Fibroblast of pulmonary artery (primary cell): ENCODE data around the gene ABCD1.

ENCODE experiments used
- DNase-seq: peaks from one replicate; pipeline ENCODE4 v3.0.0-alpha.2; 2010; ENCODE audit warnings: low read depth
- H3K4me3 ChIP-seq: replicated peaks from 2 replicates; pipeline ENCODE4 v1.5.1; 2011; ENCODE audit warnings: low read depth, mild to moderate bottlenecking, control low read depth, low read length, moderate library complexity
- TF ChIP-seq, protein P1 (sequence below): IDR thresholded peaks from 2 replicates; pipeline ENCODE4 v1.5.1; 2011; ENCODE audit warnings: mild to moderate bottlenecking, control low read depth, low read length, inconsistent platforms; ENCODE audit errors: missing control alignments

The ABCD1 gene

DNA sequence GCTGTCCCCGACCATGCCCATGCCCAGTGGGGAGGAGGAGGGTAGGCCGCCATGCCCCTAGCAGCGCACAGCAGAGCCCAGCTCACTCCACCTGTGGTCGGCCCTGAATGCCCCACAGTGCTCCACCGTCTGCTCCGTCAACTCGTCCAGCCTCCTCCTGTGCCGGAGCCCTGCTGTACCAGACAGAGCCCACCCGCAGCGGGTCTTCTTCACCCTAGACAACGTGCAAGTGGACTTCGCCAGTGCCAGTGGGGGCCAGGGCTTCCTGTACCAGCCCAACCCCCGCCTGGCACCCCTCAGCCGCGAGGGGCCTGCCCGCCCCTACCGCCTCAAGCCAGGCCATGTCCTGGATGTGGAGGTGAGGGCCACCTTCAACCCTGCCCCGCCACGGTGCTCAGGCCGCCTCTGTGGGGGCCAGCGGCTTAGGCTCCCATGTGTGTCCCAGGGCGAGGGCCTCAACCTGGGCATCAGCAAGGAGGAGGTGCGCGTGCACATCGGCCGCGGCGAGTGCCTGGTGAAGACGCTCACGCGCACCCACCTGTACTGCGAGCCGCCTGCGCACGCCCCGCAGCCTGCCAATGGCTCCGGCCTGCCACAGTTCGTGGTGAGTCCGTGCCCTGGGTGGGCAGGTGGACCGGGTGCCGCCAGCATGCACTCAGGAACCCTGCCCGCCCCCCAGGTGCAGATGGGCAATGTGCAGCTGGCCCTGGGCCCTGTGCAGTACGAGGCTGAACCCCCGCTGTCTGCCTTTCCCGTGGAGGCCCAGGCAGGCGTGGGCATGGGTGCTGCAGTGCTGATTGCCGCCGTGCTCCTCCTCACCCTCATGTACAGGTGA is 49.3 kb downstream of the ABCD1 start:
- DNase-seq: no peak
- TF ChIP-seq, protein P1, sequence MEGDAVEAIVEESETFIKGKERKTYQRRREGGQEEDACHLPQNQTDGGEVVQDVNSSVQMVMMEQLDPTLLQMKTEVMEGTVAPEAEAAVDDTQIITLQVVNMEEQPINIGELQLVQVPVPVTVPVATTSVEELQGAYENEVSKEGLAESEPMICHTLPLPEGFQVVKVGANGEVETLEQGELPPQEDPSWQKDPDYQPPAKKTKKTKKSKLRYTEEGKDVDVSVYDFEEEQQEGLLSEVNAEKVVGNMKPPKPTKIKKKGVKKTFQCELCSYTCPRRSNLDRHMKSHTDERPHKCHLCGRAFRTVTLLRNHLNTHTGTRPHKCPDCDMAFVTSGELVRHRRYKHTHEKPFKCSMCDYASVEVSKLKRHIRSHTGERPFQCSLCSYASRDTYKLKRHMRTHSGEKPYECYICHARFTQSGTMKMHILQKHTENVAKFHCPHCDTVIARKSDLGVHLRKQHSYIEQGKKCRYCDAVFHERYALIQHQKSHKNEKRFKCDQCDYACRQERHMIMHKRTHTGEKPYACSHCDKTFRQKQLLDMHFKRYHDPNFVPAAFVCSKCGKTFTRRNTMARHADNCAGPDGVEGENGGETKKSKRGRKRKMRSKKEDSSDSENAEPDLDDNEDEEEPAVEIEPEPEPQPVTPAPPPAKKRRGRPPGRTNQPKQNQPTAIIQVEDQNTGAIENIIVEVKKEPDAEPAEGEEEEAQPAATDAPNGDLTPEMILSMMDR: no peak

DNA sequence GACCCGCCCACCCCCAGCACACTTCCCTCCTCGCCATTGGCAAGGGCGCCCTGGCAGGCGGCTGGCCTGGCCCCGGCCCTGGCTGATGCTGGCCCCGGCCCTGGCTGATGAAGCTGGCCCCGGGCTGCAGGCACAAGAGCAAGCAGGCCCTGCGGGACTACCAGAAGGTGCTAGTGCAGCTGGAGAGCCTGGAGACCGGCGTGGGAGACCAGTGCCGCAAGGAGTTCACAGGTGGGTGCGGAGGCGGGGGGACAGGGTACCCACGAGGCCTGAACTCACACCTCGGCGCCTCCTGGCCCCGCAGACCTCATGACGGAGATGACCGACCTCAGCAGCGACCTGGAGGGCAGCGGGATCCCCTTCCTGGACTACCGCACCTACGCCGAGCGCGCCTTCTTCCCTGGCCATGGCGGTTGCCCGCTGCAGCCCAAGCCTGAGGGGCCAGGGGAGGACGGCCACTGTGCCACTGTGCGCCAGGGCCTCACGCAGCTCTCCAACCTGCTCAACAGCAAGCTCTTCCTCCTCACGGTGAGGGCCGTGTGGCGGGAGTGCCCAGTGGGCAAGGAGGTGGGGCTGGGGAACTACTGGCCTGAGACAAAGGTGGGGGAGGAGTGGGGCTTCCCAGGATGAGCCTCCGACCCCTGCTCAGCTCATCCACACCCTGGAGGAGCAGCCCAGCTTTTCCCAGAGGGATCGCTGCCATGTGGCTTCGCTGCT is 50.1 kb downstream of the ABCD1 start:
- H3K4me3 ChIP-seq: no peak overlapping the region
- no peak for DNase-seq
- TF ChIP-seq, protein P1: no peak

More for the DNA sequence above, 49.3 kb downstream of the ABCD1 start:
- H3K4me3 ChIP-seq: no peak overlapping the region

DNA sequence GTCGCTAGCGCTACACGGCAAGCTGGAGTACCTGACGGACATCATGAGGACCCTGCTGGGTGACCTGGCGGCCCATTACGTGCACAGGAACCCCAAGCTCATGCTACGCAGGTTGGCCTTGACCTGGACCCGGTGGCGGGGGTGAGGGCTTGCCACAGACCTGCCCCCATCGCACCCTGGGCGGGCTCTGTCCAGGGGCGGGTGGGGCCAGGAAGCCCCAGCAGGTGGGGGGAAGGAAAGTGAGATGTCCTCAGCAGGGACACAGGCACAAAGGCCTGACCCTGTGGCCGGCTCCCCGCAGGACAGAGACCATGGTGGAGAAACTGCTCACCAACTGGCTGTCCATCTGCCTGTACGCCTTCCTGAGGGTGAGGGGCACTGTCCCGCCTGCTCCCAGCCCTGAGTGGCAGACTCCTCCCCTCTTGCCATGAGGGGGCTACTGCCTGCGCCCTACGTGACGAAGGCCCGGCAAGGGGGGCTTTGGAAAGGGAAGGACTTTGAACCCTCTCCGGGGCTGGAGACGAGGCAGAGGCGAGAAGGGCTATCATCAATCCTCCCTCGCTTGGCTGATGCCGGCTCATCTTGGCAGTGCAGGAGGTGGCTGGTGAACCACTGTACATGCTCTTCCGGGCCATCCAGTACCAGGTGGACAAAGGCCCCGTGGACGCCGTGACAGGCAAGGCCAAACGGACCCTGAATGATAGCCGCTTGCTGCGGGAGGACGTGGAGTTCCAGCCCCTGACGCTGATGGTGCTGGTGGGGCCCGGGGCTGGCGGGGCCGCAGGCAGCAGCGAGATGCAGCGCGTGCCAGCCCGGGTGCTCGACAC is 50.9 kb downstream of the ABCD1 start:
- H3K4me3 ChIP-seq: no peak overlapping the region
- DNase-seq: no peak
- TF ChIP-seq, protein P1: no peak

DNA sequence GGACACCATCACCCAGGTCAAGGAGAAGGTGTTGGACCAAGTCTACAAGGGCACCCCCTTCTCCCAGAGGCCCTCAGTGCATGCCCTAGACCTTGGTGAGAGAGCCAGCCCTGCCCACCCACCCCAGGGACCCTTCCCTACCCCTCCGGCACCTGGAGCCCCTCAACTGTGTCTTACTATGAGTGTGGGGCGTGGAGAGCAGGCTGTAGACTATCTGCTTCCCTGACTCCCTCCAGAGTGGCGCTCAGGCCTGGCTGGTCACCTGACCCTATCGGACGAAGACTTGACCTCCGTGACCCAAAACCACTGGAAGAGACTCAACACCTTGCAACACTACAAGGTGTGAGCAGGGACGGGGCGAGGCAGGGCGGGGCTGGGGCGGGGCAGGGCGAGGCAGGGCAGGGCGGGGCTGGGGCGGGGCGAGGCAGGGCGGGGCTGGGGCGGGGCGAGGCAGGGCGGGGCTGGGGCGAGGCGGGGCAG is 51.5 kb downstream of the ABCD1 start:
- TF ChIP-seq, protein P1: no peak
- no peak overlapping the region for H3K4me3 ChIP-seq
- DNase-seq: no peak

- TF ChIP-seq, protein P1: no peak
- H3K4me3 ChIP-seq: no peak overlapping the region
Measured at GRCh38 chrX:153776611-153777045, 52.0 kb downstream of the ABCD1 start.

DNA sequence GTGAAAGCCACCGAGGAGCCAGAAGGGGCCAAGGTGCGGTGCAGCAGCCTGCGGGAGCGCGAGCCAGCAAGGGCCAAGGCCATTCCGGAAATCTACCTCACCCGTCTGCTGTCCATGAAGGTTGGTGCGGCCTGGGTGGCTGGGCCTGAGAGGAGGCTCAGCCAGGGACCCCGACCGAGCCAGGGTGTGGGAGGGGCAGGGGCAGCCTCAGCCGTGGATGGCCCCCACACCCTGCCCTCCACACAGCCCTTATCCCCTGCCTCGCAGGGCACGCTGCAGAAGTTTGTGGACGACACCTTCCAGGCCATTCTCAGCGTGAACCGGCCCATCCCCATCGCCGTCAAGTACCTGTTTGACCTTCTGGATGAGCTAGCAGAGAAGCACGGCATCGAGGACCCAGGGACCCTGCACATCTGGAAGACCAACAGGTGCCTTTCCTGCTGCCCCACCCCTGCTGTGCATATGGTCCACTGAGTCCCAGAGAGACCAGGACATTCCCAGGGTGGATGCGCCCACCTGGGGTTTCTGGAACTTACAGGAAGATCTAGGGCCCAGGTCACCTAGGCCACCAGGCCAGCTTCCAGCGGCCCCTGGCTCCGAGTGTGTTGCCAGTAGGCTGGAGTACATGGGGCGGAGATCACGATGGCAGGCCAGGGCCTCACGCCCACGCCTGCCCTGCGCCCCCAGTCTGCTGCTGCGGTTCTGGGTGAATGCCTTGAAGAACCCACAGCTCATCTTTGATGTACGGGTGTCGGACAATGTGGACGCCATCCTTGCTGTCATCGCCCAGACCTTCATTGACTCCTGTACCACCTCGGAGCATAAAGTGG is 52.8 kb downstream of the ABCD1 start:
- DNase-seq: no peak
- TF ChIP-seq, protein P1: no peak
- no peak overlapping the region for H3K4me3 ChIP-seq

More at GRCh38 chrX:153776611-153777045, 52.0 kb downstream of the ABCD1 start:
- DNase-seq: no peak
